MM.1S (cell line): Measurements from ENCODE around the gene TMTC2.

Experiments used
- CTCF ChIP-seq: fragments of 300-600 bp; sonication (generic); IDR thresholded peaks from 2 replicates; pipeline ENCODE4 v1.5.1; 2016; ENCODE audit warnings: antibody characterized with exemption, low read length, mixed read lengths
- EZH2 ChIP-seq: fragments of 300-600 bp; sonication (generic); optimal IDR thresholded peaks from 2 replicates; pipeline ENCODE3; 2017; ENCODE audit warnings: low read depth, mild to moderate bottlenecking, antibody characterized with exemption, low read length, mixed read lengths

- TF ChIP-seq CTCF, result no peak
- no peak for TF ChIP-seq EZH2
These were observed 284.9 kb downstream of the TMTC2 start for GRCh38 chr12:82971584-82971983.
